NCI-H146 treated with DMSO at 0.1 percent for 48 hours (cell line): ENCODE results near the gene C10orf53.
"Not testable (repeated sequence)": the region's sequence is repeated elsewhere in the genome, so short reads cannot be mapped to it uniquely, and the experiment has no call there.

Source experiments
- DNase-seq: peaks from one replicate; lab custom pipeline; 2025; ENCODE audit not compliant: unreplicated experiment; lab: John Stamatoyannopoulos, UW

C10orf53 gene

GRCh38 chr10:49688261-49688846 is 8.9 kb downstream of the C10orf53 start:
- no peak for DNase-seq

DNA sequence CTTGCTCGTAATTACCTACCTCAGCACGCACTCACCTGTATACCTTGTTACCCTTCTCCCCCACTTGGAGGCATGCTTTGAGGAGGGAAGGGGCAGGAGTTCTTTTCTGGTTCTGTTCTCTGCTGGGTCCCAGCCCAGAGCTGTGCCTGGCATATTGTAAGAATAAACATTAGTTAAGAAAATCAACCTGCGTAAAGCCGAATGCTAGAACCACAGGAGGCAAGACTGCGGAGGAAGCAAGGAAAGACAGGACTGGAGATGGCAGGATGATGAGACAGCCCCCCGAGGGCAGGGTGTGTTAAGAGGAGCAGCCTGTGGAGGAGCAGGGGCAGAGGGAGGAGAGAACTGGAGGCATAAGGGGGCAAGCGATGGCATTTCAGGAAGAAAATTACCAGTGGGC is 9.5 kb downstream of the C10orf53 start:
- no peak for DNase-seq

GRCh38 chr10:49689882-49690510 is 10.5 kb downstream of the C10orf53 start:
- no peak for DNase-seq

DNA sequence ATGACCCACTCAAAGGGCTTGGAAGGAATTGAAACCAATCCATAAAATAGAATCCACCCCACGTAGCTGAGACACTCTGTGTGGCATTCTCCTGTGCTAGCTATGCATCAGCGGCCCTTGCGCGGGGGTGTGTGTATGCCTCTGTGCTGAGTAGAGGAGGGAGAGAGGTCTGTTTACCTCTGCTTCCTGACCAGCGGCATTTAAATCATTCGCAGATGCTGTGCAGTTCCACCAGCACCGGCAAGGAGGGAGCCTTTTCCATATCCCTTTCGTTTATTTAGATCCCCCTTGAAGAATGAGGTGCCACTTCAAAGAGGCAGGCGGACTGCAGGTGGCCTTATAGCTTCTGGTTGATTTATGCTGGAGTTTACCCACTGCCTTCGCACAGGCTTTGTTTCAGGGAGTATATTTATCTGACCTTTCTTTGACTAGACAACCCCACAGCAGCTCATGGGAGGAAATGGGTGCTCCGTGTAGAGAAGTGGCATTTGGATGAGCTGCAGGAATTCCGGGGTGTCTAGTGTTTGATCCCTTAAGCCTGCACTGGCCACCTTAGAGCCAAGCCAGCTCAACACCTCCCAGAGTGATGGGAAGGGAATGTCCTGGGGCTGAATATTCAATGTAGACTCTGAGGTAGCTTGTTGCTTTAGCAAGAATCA is 11.4 kb downstream of the C10orf53 start:
- no peak for DNase-seq

- DNase-seq, result no peak
Measured at GRCh38 chr10:49691588-49691987, 12.1 kb downstream of the C10orf53 start.

- no peak for DNase-seq
Measured at GRCh38 chr10:49694466-49694865, 15.0 kb downstream of the C10orf53 start.

DNA sequence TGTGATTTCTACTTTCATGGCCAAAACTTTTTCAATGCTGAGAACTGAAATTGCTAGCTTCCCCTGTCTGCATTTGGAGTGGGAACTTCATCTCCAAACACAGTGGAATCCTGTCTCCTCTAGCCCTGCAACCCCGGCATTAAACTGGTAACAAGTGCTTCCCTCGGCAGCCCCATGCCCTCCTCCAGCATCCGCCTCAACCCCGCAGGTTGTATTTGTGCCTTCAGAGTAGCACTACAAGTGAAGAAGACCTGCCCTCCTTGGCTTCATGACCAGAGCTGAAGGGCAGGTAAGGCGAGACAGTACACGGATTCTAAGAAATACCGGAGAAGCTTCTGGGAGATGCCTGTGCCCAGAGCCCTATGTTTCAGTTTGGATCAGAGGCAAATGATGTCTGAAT is 16.9 kb downstream of the C10orf53 start:
- no peak for DNase-seq

GRCh38 chr10:49698679-49699078 is 19.2 kb downstream of the C10orf53 start:
- no peak for DNase-seq

DNA sequence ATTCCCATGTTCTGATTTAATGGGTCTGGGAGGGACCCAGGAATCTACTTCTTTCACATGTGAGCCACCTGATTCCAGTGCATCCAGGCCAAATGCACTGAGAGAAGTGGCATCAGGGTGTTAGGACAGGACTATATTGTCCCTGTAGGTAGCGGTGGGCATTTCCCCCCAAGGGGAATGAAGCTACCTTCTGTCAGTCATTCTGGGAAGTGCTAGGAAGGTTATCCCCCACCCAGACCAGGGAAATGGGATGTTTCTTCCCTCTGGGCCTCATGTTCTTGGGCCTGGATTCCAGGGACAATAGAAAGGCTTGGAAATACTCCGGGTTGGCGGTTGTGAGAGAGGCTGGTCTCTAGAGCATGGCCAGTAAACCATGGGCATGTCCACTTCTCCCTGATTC is 20.8 kb downstream of the C10orf53 start:
- DNase-seq, result no peak

GRCh38 chr10:49700997-49701396 is 21.5 kb downstream of the C10orf53 start:
- DNase-seq, result peak; percentile 19

GRCh38 chr10:49707585-49707984 is 28.1 kb downstream of the C10orf53 start:
- DNase-seq, result no peak

DNA sequence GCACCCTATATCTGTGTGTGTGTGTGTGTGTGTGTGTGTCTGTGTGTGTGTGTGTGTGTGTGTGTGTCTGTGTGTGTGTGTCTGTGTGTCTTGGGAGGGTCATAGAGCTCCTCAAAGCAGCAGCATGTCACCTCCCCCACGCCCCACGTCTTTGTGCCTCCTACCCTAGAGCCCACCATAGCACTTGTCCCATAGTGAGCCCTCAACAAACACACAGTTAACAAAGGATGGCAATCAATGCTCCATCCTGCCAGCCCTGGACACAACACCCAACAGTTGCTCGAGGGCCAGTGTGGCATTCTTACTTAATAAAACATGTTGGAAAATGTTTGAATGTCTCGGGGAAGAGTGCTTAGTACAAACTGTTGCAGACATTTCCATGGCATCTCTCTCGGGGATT is 30.5 kb downstream of the C10orf53 start:
- no peak for DNase-seq

DNA sequence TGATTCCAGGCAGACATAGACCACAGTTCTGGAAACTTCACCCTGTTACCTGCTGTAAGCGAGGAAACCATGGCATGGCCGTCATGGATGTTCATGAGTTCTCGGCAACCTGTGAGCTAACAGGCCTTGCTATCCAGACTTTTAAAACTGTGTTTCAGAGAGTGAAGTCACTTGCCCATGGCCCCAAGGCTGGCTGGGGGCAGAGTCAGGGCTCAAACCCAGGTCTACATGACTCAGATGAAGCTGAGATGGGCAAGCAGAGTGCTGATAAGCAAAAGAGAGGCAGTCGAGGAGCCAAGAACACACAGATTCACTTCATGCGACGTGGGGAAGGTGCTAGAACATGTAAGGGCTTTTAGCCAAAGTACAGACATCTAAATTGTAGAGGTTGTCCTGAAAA is 31.5 kb downstream of the C10orf53 start:
- DNase-seq, result no peak

- no peak for DNase-seq
Measured at GRCh38 chr10:49711481-49711880, 32.0 kb downstream of the C10orf53 start.

DNA sequence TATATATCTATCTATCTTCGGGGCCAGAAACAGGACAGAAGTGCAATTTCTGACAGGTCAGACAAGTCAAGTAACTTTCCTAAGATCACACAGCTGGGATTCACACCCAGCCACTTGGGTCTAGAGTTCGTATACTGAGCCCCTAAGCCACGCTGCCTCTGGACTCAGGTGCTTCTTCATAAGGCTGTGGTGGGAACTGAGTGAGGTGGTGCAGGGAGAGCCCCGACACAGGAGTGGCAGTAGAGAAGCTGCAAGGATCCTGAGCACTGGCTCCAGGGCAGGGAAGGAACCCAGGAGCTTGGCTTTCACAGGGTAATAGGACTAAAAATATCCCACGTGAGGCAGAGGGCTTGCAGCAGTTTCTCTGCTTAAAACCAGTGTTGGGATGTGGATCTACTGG is 33.8 kb downstream of the C10orf53 start:
- no peak for DNase-seq

DNA sequence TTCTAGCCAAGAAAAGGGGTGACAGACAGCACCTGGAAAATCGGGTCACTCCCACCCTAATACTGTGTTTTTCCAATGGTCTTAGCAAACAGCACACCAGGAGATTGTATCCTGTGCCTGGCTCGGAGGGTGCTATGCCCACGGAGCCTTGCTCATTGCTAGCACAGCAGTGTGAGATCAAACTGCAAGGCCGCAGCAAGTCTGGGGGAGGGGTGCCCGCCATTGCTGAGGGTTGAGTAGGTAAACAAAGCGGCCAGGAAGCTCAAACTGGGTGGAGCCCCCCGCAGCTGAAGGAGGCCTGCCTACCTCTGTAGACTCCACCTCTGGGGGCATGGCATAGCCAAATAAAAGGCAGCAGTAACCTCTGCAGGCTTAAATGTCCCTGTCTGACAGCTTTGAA is 35.7 kb downstream of the C10orf53 start:
- DNase-seq, result not testable (repeated sequence)

DNA sequence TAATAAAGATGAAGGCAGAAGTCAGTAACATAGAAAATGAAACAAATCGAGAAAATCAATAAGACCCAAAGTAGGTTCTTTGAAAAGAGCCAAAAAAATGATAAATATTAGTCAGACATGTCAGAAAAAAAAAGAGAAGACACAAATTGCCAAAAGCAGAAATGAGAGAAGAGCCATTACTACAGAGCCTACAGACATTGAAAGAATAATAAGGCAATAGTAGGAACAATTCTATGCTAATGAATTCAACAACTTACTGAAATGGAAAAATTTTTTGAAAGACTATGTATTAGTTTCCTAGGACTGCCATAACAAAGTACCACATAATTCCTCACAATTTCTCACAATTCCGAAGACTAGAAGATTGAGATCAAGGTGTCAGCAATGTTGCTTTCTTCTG is 47.1 kb downstream of the C10orf53 start:
- DNase-seq, result no peak

DNA sequence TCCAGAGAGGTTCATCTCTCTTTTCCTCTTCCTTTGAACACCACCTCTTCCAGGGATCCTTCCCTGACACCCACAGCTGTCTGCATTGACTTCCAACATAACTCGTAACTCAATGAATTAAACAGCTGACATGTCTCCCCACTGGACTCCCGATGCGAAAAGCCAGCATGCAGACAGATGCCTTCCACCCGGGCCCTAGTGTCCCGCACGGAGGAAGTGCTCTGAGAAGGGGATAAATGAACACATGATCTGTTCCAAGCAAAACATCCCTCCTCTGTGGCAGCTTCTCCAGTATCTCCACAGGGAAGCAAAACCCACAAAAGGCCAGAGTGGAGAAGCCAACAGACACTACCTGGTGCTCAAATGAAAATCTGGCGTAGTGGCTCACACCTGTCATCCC is 54.4 kb downstream of the C10orf53 start:
- DNase-seq, result no peak

GRCh38 chr10:49734676-49735075 is 55.2 kb downstream of the C10orf53 start:
- DNase-seq, result no peak

- DNase-seq, result no peak
Measured at GRCh38 chr10:49735161-49735560, 55.7 kb downstream of the C10orf53 start.

GRCh38 chr10:49735848-49736563 is 56.6 kb downstream of the C10orf53 start:
- no peak for DNase-seq

GRCh38 chr10:49736564-49737113 is 57.2 kb downstream of the C10orf53 start:
- DNase-seq, result no peak
